K562 (cell line): ENCODE data around the gene ITGB5. TPM values are rescaled to one million over a fixed set of nuclear protein-coding genes. Genes with fewer than 3 reads are reported as not detected.

Experiments
- BCL6 ChIP-seq: fragments of 250-450 bp; sonication (Bioruptor Pico); IDR thresholded peaks from 2 replicates; pipeline ENCODE4 v1.4.0; 2020
- CTBP1 ChIP-seq: fragments of 450-650 bp; IDR thresholded peaks from 2 replicates; pipeline ENCODE4 v1.6.1; 2016; ENCODE audit warnings: borderline replicate concordance
- E2F3 ChIP-seq: fragments of 250-450 bp; sonication (Bioruptor Pico); IDR thresholded peaks from 2 replicates; pipeline ENCODE4 v1.4.0; 2020; ENCODE audit warnings: mild to moderate bottlenecking
- ELF2 ChIP-seq: fragments of 250-450 bp; sonication (Bioruptor Pico); IDR thresholded peaks from 2 replicates; pipeline ENCODE4 v1.5.0; 2021; ENCODE audit warnings: mild to moderate bottlenecking
- ERF ChIP-seq: fragments of 450-650 bp; formaldehyde crosslinking; IDR thresholded peaks from 2 replicates; pipeline ENCODE4 v1.4.0; 2020; ENCODE audit warnings: mild to moderate bottlenecking, mixed read lengths
- NCOA6 ChIP-seq: fragments of 450-650 bp; IDR thresholded peaks from 2 replicates; pipeline ENCODE4 v1.6.1; 2017; ENCODE audit warnings: mild to moderate bottlenecking
- PHB2 ChIP-seq: fragments of 450-650 bp; IDR thresholded peaks from 2 replicates; pipeline ENCODE4 v1.6.1; 2017; ENCODE audit warnings: low read depth
- POLR2AphosphoS2 ChIP-seq: IDR thresholded peaks from 2 replicates; pipeline ENCODE4 v1.6.1; 2012; ENCODE audit warnings: low read length, improper control_type of control experiment
- PPARD ChIP-seq: fragments of 250-450 bp; sonication (Bioruptor Pico); IDR thresholded peaks from 2 replicates; pipeline ENCODE4 v1.8.0; 2022; ENCODE audit warnings: inconsistent platforms, mild to moderate bottlenecking, moderate library complexity
- PRMT5 ChIP-seq: sonication (generic); formaldehyde crosslinking; IDR thresholded peaks from 2 replicates; pipeline ENCODE4 v1.5.0; 2020; ENCODE audit warnings: missing genetic modification reagents
- RBM22 ChIP-seq: fragments of 200-400 bp; formaldehyde crosslinking; IDR thresholded peaks from 2 replicates; pipeline ENCODE4 v1.6.1; 2018; ENCODE audit warnings: low read length, low read depth; ENCODE audit not compliant: poor library complexity, severe bottlenecking
- TAF15 ChIP-seq: fragments of 200-400 bp; formaldehyde crosslinking; IDR thresholded peaks from 2 replicates; pipeline ENCODE4 v1.6.1; 2017; ENCODE audit warnings: mild to moderate bottlenecking, low read depth, low read length, moderate library complexity
- TAL1 ChIP-seq: fragments of 450-650 bp; IDR thresholded peaks from 2 replicates; pipeline ENCODE4 v1.6.1; 2016; ENCODE audit warnings: mild to moderate bottlenecking
- USF1 ChIP-seq: sonication (generic); formaldehyde crosslinking; IDR thresholded peaks from 2 replicates; pipeline ENCODE4 v1.9.0; 2022; ENCODE audit warnings: mild to moderate bottlenecking, missing genetic modification reagents
- WHSC1 ChIP-seq: IDR thresholded peaks from one replicate; pipeline ENCODE4 v1.6.1; 2012; ENCODE audit warnings: low read length, control low read depth, inconsistent platforms
- XRCC5 ChIP-seq: fragments of 200-400 bp; formaldehyde crosslinking; IDR thresholded peaks from 2 replicates; pipeline ENCODE4 v1.6.1; 2017; ENCODE audit warnings: low read depth, mild to moderate bottlenecking, low read length
- ZBED1 ChIP-seq: IDR thresholded peaks from 2 replicates; pipeline ENCODE4 v1.6.1; 2014
- ZNF212 ChIP-seq: fragments of 450-650 bp; formaldehyde crosslinking; IDR thresholded peaks from 2 replicates; pipeline ENCODE4 v1.4.0; 2020; ENCODE audit warnings: mild to moderate bottlenecking
- ZNF41 ChIP-seq: fragments of 250-450 bp; sonication (Bioruptor Pico); conservative IDR thresholded peaks from 2 replicates; pipeline ENCODE4 v1.4.0; 2020; ENCODE audit warnings: mild to moderate bottlenecking
- ZNF57 ChIP-seq: fragments of 450-650 bp; formaldehyde crosslinking; IDR thresholded peaks from 2 replicates; pipeline ENCODE4 v1.4.0; 2020; ENCODE audit warnings: mild to moderate bottlenecking, moderate library complexity
- polyA plus RNA-seq, 8 experiments: library from polyadenylated mRNA; depleted of rRNA in 4 of 8; stranded (reverse) in 5 of 8; unstranded in 3 of 8; fragments of >200 nt; fragmentation: Nextera tagmentation in 2 of 8; fragmentation: Illumina TruSeq in 1 of 8; extraction: Ambion mirVana in 2 of 8; extraction: Trizol in 1 of 8; gene quantifications; 2 replicates each; pipeline versions ENCODE4 v1.2.1 to v1.2.3, GENCODE V29; 2011 to 2014; ENCODE audit warnings: inconsistent platforms in 1 of 8, missing spikeins in 1 of 8
- total RNA-seq, 7 experiments: library from RNA; depleted of rRNA in 6 of 7; stranded (reverse); fragments of >200 nt in 6 of 7; fragmentation: Illumina TruSeq in 2 of 7; extraction: Trizol in 2 of 7; gene quantifications; 2 replicates each; pipeline versions ENCODE4 v1.2.1 to v1.2.3, GENCODE V29; 2011 to 2021; ENCODE audit warnings: low replicate concordance in 1 of 7
- TF ChIP-seq, protein P1 (sequence below): sonication (generic); formaldehyde crosslinking; IDR thresholded peaks from 2 replicates; pipeline ENCODE4 v1.8.0; 2022; ENCODE audit warnings: mild to moderate bottlenecking, missing genetic modification reagents, borderline replicate concordance
- TF ChIP-seq, protein P2 (sequence below): sonication (generic); formaldehyde crosslinking; IDR thresholded peaks from 2 replicates; pipeline ENCODE4 v1.4.0; 2020; ENCODE audit warnings: mild to moderate bottlenecking, missing genetic modification reagents
- TF ChIP-seq, protein P3 (sequence below): fragments of 250-450 bp; sonication (Bioruptor Pico); IDR thresholded peaks from 2 replicates; pipeline ENCODE4 v1.8.0; 2022; ENCODE audit warnings: inconsistent platforms
- TF ChIP-seq, protein P4 (sequence below): fragments of 250-450 bp; sonication (Bioruptor Pico); IDR thresholded peaks from 2 replicates; pipeline ENCODE4 v1.9.0; 2021; ENCODE audit warnings: mild to moderate bottlenecking

Gene ITGB5
- total and polyA plus RNA-seq, 9 of the 15 experiments (the other 6 are each of a cell fraction or from before 2014, with no cell fraction given) = 1.7 to 46.8 (median 9.9) TPM

DNA sequence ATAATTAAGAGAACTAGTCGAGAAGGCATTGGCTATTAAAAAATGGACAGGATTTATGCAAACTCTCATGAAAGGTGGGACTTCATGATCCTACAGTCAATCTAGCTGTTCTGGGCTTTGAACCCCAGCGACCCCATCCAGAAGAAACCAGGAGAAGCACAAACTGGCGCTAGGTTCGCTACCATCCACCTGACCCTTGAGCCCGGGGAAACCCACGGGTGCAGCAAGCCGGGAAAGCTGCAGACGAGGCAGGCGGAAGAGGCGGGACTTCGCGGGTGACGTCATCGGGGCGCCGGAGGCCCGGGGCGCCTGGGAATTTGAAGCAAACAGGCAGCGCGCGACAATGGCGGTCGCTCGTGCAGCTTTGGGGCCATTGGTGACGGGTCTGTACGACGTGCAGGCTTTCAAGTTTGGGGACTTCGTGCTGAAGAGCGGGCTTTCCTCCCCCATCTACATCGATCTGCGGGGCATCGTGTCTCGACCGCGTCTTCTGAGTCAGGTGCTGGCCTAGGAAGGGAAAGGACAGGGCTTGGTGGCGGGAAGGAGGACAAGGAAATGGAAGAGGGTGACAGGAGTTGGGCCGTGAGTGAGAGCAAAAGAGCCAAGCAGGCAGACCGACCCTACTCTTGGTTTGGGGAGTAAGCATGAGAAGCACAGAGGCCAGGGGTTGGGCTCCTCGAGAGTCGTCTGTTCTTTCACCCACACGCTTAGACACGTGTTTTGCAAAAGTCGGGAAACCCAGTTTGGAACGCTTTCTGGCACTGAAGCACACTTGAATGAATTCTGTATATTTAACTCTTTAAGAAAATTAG is 156.8 kb downstream of the ITGB5 start, which contains the start of gene UMPS (continued):
- TF ChIP-seq, protein P1, sequence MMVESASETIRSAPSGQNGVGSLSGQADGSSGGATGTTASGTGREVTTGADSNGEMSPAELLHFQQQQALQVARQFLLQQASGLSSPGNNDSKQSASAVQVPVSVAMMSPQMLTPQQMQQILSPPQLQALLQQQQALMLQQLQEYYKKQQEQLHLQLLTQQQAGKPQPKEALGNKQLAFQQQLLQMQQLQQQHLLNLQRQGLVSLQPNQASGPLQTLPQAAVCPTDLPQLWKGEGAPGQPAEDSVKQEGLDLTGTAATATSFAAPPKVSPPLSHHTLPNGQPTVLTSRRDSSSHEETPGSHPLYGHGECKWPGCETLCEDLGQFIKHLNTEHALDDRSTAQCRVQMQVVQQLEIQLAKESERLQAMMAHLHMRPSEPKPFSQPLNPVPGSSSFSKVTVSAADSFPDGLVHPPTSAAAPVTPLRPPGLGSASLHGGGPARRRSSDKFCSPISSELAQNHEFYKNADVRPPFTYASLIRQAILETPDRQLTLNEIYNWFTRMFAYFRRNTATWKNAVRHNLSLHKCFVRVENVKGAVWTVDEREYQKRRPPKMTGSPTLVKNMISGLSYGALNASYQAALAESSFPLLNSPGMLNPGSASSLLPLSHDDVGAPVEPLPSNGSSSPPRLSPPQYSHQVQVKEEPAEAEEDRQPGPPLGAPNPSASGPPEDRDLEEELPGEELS (CRISPR knock-in tag) = no peak
- TF ChIP-seq TAF15 (no peak), ZNF57 (CRISPR knock-in tag) (no peak), PPARD (no peak), CTBP1 (0 out of 2 replicates have a peak, but pooled peaks have one; percentile 38), WHSC1 (no peak), RBM22 (no peak), ZBED1 (no peak), POLR2AphosphoS2 (peak; percentile 60; the same call in 1 of the 2 replicates), NCOA6 (no peak), TAL1 (no peak), ZNF212 (CRISPR knock-in tag) (no peak), E2F3 (CRISPR knock-in tag) (no peak), ELF2 (no peak), PRMT5 (CRISPR knock-in tag) (no peak), ERF (CRISPR knock-in tag) (0 out of 2 replicates have a peak, but pooled peaks have one; percentile 51), XRCC5 (no peak), USF1 (CRISPR knock-in tag) (no peak), BCL6 (no peak), PHB2 (no peak), ZNF41 (CRISPR knock-in tag) (no peak)
- TF ChIP-seq, protein P2, sequence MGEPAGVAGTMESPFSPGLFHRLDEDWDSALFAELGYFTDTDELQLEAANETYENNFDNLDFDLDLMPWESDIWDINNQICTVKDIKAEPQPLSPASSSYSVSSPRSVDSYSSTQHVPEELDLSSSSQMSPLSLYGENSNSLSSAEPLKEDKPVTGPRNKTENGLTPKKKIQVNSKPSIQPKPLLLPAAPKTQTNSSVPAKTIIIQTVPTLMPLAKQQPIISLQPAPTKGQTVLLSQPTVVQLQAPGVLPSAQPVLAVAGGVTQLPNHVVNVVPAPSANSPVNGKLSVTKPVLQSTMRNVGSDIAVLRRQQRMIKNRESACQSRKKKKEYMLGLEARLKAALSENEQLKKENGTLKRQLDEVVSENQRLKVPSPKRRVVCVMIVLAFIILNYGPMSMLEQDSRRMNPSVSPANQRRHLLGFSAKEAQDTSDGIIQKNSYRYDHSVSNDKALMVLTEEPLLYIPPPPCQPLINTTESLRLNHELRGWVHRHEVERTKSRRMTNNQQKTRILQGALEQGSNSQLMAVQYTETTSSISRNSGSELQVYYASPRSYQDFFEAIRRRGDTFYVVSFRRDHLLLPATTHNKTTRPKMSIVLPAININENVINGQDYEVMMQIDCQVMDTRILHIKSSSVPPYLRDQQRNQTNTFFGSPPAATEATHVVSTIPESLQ (CRISPR knock-in tag) = 0 out of 2 replicates have a peak, but pooled peaks have one; percentile 47
- TF ChIP-seq, protein P3, sequence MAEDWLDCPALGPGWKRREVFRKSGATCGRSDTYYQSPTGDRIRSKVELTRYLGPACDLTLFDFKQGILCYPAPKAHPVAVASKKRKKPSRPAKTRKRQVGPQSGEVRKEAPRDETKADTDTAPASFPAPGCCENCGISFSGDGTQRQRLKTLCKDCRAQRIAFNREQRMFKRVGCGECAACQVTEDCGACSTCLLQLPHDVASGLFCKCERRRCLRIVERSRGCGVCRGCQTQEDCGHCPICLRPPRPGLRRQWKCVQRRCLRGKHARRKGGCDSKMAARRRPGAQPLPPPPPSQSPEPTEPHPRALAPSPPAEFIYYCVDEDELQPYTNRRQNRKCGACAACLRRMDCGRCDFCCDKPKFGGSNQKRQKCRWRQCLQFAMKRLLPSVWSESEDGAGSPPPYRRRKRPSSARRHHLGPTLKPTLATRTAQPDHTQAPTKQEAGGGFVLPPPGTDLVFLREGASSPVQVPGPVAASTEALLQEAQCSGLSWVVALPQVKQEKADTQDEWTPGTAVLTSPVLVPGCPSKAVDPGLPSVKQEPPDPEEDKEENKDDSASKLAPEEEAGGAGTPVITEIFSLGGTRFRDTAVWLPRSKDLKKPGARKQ (CRISPR knock-in tag) = no peak
- TF ChIP-seq, protein P4, sequence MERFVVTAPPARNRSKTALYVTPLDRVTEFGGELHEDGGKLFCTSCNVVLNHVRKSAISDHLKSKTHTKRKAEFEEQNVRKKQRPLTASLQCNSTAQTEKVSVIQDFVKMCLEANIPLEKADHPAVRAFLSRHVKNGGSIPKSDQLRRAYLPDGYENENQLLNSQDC (CRISPR knock-in tag) = no peak
